Activated T-cell treated with anti-CD3 and anti-CD28 coated beads, Interleukin-2, amount 50 U/mL, for 72 hours (primary cell): Measurements from ENCODE around the gene RDH16. TPM values are rescaled to one million over a fixed set of nuclear protein-coding genes. Genes with fewer than 3 reads are reported as not detected.
"Not testable (repeated sequence)": the region's sequence is repeated elsewhere in the genome, so short reads cannot be mapped to it uniquely, and the experiment has no call there.

ENCODE experiments used
- ATAC-seq, 2 donors: fragments of 150-1000 bp; cut with Tn5 transposase; replicated peaks in 1 of 2; 2 replicates each; pipeline ENCODE4 v1.10.0; 2021; ENCODE audit warnings: moderate library complexity in 2 of 2, mild to moderate bottlenecking in 1 of 2
- DNase-seq, 2 donors: peaks; one replicate each; pipeline ENCODE4 v3.0.0; 2021 to 2022; ENCODE audit warnings: mixed read lengths in 1 of 2
- H3K27ac Mint-ChIP-seq: one replicate; pipeline ENCODE4 v1.8.0; 2022; ENCODE audit warnings: mild to moderate bottlenecking, moderate library complexity, mixed read lengths
- H3K27me3 Mint-ChIP-seq: one replicate; pipeline ENCODE4 v1.8.0; 2022; ENCODE audit warnings: low read depth, mixed read lengths
- H3K36me3 Mint-ChIP-seq, 2 donors: one replicate each; pipeline ENCODE4 v1.8.0; 2022; ENCODE audit warnings: mixed read lengths in 2 of 2, mild to moderate bottlenecking in 1 of 2; ENCODE audit not compliant: insufficient read depth in 2 of 2
- H3K4me1 Mint-ChIP-seq: one replicate; pipeline ENCODE4 v1.8.0; 2022; ENCODE audit warnings: low read depth, mixed read lengths
- H3K4me3 Mint-ChIP-seq, 2 donors: one replicate each; pipeline ENCODE4 v1.8.0; 2022; ENCODE audit warnings: mild to moderate bottlenecking in 2 of 2, mixed read lengths in 2 of 2, moderate library complexity in 2 of 2
- H3K9me3 Mint-ChIP-seq, 2 donors: one replicate each; pipeline ENCODE4 v1.8.0; 2022; ENCODE audit warnings: mixed read lengths in 2 of 2
- total RNA-seq, 2 donors: library from RNA; stranded (reverse); gene quantifications; one replicate each; pipeline ENCODE4 v1.2.3, GENCODE V29; 2022

The RDH16 gene
- total RNA-seq, 2 donors from 2014 or later = 1.5 to 2.1 TPM

GRCh38 chr12:56916296-56916995, 41.0 kb downstream of the RDH16 start:
- H3K27ac Mint-ChIP-seq = no peak overlapping the region
- peaks cover 2 to 5% of the 10 kb centered on the region in 2 donors for H3K36me3 Mint-ChIP-seq
- H3K27me3 Mint-ChIP-seq = peaks cover 12% of the 10 kb centered on the region
- peaks cover 0 to 3% of the 10 kb centered on the region in 2 donors for H3K9me3 Mint-ChIP-seq
- no peaks in the 10 kb centered on the region for H3K4me1 Mint-ChIP-seq
- DNase-seq (no peak), ATAC-seq (no peak)
- no peak overlapping the region for H3K4me3 Mint-ChIP-seq

- Mint-ChIP-seq H3K4me3 (no peak overlapping the region), H3K27ac (no peak overlapping the region), H3K27me3 (peaks cover 19% of the 10 kb centered on the region), H3K36me3 (peaks cover 2 to 6% of the 10 kb centered on the region in 2 donors), H3K9me3 (peaks cover 2 to 5% of the 10 kb centered on the region in 2 donors), H3K4me1 (no peaks in the 10 kb centered on the region)
- DNase-seq = no peak
- ATAC-seq = no peak
Measured at GRCh38 chr12:56914724-56915123, 42.7 kb downstream of the RDH16 start.

- Mint-ChIP-seq H3K27ac (no peak overlapping the region), H3K4me1 (no peaks in the 10 kb centered on the region), H3K9me3 (peaks cover 5 to 8% of the 10 kb centered on the region in 2 donors), H3K4me3 (no peak overlapping the region), H3K27me3 (peaks cover 19% of the 10 kb centered on the region), H3K36me3 (peaks cover 2 to 6% of the 10 kb centered on the region in 2 donors)
- no peak for DNase-seq
- ATAC-seq = no peak
Measured at GRCh38 chr12:56914256-56914655, 43.2 kb downstream of the RDH16 start.

GRCh38 chr12:56909403-56909802, 48.0 kb downstream of the RDH16 start:
- not testable (repeated sequence) for DNase-seq, H3K4me1 Mint-ChIP-seq, H3K9me3 Mint-ChIP-seq, H3K36me3 Mint-ChIP-seq, H3K27ac Mint-ChIP-seq, H3K4me3 Mint-ChIP-seq, ATAC-seq
- H3K27me3 Mint-ChIP-seq = peaks cover 22% of the 10 kb centered on the region

- H3K9me3 Mint-ChIP-seq = peaks cover 7 to 8% of the 10 kb centered on the region in 2 donors
- no peaks in the 10 kb centered on the region for H3K4me1 Mint-ChIP-seq
- H3K4me3 Mint-ChIP-seq = no peak overlapping the region
- ATAC-seq (no peak), DNase-seq (no peak)
- no peak overlapping the region for H3K27ac Mint-ChIP-seq
- H3K36me3 Mint-ChIP-seq = peaks cover 2 to 8% of the 10 kb centered on the region in 2 donors
- peaks cover 22% of the 10 kb centered on the region for H3K27me3 Mint-ChIP-seq
Measured at GRCh38 chr12:56908136-56908535, 49.3 kb downstream of the RDH16 start.

- no peak for DNase-seq
- no peaks in the 10 kb centered on the region for H3K4me1 Mint-ChIP-seq
- H3K27ac Mint-ChIP-seq = peak overlapping the region; percentile 42
- H3K9me3 Mint-ChIP-seq = peaks cover 12 to 13% of the 10 kb centered on the region in 2 donors
- peaks cover 3 to 13% of the 10 kb centered on the region in 2 donors for H3K36me3 Mint-ChIP-seq
- no peak overlapping the region for H3K4me3 Mint-ChIP-seq
- ATAC-seq = no peak
- peaks cover 10% of the 10 kb centered on the region for H3K27me3 Mint-ChIP-seq
Measured at GRCh38 chr12:56905852-56906251, 51.6 kb downstream of the RDH16 start.

GRCh38 chr12:56903374-56903773, 54.0 kb downstream of the RDH16 start:
- Mint-ChIP-seq H3K4me3 (no peak overlapping the region), H3K36me3 (peaks cover 6 to 13% of the 10 kb centered on the region in 2 donors), H3K27ac (no peak overlapping the region), H3K27me3 (peaks cover 9% of the 10 kb centered on the region), H3K4me1 (no peaks in the 10 kb centered on the region), H3K9me3 (peaks cover 9 to 10% of the 10 kb centered on the region in 2 donors)
- ATAC-seq (no peak), DNase-seq (no peak)

Other genes starting within 250 kb of the RDH16 start
- gene NACA, start 232.3 kb downstream of the RDH16 start, total RNA-seq = 100 to 1,000 TPM; 903 to 922 TPM
- gene PRIM1, start 205.3 kb downstream of the RDH16 start, total RNA-seq = 10 to 100 TPM; 84.5 to 96.4 TPM
- 1 to 10 TPM; 6.6 to 7.3 TPM for gene HSD17B6, start 194.3 kb downstream of the RDH16 start, total RNA-seq
- gene SDR9C7, start 23.2 kb downstream of the RDH16 start, total RNA-seq = under 1 TPM in 1 of 2 donors, not detected in 1; 0.14 TPM
- gene ZBTB39, start 48.9 kb upstream of the RDH16 start, total RNA-seq = 10 to 100 TPM in 1 of 2 donors, 1 to 10 TPM in 1; 9.7 to 10.3 TPM
- gene TAC3, start 58.9 kb upstream of the RDH16 start, total RNA-seq = 1 to 10 TPM; 4.2 to 4.4 TPM
- 10 to 100 TPM; 11.4 to 13.4 TPM for gene MYO1A, start 92.5 kb upstream of the RDH16 start, total RNA-seq
- gene NEMP1, start 121.2 kb upstream of the RDH16 start, total RNA-seq = 100 to 1,000 TPM; 114 to 119 TPM
- 10 to 100 TPM; 30.7 to 31.0 TPM for gene NAB2, start 131.5 kb upstream of the RDH16 start, total RNA-seq
- gene STAT6, start 153.8 kb upstream of the RDH16 start, total RNA-seq = 100 to 1,000 TPM; 178 to 191 TPM
- gene LRP1, start 170.9 kb upstream of the RDH16 start, total RNA-seq = 1 to 10 TPM; 3.2 to 4.8 TPM
- gene LRP1-AS, start 190.0 kb upstream of the RDH16 start, total RNA-seq = not detected